LNCAP (cell line): Measurements from ENCODE around the gene ATXN3.

ENCODE experiments used
- TF ChIP-seq, protein P1 (sequence below): fragments of 450-650 bp; IDR thresholded peaks from 2 replicates; pipeline ENCODE4 v1.5.1; 2017; ENCODE audit warnings: mild to moderate bottlenecking

The ATXN3 gene

DNA sequence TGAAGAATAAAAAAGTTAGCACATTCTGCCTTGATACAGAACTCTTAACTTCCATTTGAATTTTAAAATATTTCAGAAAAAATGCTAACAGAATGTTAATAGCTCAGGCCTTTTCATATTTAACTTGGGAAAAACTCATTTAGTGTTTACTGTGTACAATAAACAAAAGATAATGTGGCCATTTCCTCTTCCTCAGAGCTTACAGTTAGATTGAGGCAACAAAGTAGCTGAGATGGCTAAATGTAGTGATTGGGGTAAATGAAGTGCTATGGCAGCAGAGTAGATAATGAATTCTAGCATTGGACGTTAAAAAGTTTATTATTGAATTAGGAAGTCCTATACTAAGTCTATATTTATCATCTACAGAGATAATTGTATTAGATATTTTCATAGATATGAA lies 28.1 kb upstream of the ATXN3 start:
- TF ChIP-seq, protein P1, sequence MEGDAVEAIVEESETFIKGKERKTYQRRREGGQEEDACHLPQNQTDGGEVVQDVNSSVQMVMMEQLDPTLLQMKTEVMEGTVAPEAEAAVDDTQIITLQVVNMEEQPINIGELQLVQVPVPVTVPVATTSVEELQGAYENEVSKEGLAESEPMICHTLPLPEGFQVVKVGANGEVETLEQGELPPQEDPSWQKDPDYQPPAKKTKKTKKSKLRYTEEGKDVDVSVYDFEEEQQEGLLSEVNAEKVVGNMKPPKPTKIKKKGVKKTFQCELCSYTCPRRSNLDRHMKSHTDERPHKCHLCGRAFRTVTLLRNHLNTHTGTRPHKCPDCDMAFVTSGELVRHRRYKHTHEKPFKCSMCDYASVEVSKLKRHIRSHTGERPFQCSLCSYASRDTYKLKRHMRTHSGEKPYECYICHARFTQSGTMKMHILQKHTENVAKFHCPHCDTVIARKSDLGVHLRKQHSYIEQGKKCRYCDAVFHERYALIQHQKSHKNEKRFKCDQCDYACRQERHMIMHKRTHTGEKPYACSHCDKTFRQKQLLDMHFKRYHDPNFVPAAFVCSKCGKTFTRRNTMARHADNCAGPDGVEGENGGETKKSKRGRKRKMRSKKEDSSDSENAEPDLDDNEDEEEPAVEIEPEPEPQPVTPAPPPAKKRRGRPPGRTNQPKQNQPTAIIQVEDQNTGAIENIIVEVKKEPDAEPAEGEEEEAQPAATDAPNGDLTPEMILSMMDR = no peak

GRCh38 chr14:92122761-92123160 lies 16.4 kb upstream of the ATXN3 start:
- TF ChIP-seq, protein P1 = no peak

- TF ChIP-seq, protein P1 = no peak
These were observed 15.9 kb upstream of the ATXN3 start for GRCh38 chr14:92122351-92122677.

- TF ChIP-seq, protein P1 = no peak
These were observed 15.4 kb upstream of the ATXN3 start, which contains the start of the genes CPSF2 and NDUFB1 for GRCh38 chr14:92121670-92122350. CPSF2 (plus strand) TSS chr14:92121969; CDS start chr14:92130985, 9,016 bp downstream. NDUFB1 (minus strand) TSS chr14:92121706; CDS start chr14:92117637, 4,069 bp downstream.

- TF ChIP-seq, protein P1 = no peak
These were observed 14.9 kb upstream of the ATXN3 start for GRCh38 chr14:92121207-92121669.

GRCh38 chr14:92109490-92109889 lies 3.1 kb upstream of the ATXN3 start:
- TF ChIP-seq, protein P1 = no peak

DNA sequence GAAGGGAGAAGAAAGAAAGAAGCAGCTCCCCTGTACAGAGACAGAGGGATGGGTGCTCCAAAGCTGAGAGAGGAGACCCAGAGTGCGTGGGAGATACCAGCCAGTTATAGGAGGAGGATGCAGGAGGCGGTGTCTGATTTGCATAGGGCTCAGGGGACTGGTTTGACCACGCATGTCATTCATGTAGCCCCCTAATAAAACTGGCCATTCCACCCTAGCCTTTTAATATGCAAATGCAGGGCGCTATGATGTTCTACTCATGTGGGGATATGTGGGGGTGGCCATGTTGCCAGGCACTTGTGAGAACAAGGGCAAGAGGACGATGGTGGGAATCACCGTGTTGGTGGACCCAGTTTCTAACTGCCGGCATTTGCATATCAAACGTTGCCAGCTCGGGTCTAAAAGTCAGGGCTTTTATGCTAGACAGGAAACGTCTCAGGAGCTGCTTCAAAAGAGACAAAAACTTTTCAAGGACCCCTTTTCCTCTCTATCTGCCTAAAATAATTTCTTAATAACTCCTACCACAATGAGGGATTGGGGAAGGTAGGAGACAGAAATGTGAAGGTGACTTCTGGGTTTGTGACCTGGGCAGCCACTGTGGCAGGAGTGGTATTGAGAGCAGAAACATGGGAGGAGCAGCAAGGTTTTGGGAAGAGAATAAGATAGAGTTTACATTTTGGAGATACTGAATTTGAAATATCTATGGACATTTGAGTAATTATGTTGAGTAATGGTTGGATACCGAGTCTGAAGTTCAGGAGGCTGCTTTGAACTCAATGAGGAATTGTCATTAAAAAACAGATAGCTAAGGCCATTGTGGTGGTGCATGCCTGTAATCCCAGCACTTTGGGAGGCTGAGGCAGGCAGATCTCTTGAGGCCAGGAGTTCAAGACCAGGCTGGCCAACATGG lies 2.2 kb upstream of the ATXN3 start:
- TF ChIP-seq, protein P1 = no peak
